Panc1 (cell line): ENCODE results near the gene PHF1.

Source experiments
- TF ChIP-seq, protein P1 (sequence below), 2 experiments: IDR thresholded peaks; 2 replicates each; pipeline ENCODE4 v1.6.1; 2011 to 2012; ENCODE audit warnings: low read depth in 2 of 2, control low read depth in 1 of 2, low read length in 1 of 2, mild to moderate bottlenecking in 1 of 2, moderate library complexity in 1 of 2; ENCODE audit not compliant: insufficient read depth in 1 of 2
- TF ChIP-seq, protein P2 (sequence below): fragments of 450-650 bp; IDR thresholded peaks from 2 replicates; pipeline ENCODE4 v1.5.1; 2017; ENCODE audit warnings: mild to moderate bottlenecking

- TF ChIP-seq, protein P1, sequence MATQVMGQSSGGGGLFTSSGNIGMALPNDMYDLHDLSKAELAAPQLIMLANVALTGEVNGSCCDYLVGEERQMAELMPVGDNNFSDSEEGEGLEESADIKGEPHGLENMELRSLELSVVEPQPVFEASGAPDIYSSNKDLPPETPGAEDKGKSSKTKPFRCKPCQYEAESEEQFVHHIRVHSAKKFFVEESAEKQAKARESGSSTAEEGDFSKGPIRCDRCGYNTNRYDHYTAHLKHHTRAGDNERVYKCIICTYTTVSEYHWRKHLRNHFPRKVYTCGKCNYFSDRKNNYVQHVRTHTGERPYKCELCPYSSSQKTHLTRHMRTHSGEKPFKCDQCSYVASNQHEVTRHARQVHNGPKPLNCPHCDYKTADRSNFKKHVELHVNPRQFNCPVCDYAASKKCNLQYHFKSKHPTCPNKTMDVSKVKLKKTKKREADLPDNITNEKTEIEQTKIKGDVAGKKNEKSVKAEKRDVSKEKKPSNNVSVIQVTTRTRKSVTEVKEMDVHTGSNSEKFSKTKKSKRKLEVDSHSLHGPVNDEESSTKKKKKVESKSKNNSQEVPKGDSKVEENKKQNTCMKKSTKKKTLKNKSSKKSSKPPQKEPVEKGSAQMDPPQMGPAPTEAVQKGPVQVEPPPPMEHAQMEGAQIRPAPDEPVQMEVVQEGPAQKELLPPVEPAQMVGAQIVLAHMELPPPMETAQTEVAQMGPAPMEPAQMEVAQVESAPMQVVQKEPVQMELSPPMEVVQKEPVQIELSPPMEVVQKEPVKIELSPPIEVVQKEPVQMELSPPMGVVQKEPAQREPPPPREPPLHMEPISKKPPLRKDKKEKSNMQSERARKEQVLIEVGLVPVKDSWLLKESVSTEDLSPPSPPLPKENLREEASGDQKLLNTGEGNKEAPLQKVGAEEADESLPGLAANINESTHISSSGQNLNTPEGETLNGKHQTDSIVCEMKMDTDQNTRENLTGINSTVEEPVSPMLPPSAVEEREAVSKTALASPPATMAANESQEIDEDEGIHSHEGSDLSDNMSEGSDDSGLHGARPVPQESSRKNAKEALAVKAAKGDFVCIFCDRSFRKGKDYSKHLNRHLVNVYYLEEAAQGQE (IDR thresholded peaks at IDR 0.05; ENCODE audit: insufficient read depth in 1 of 2, low read depth in 2 of 2, low read length in 1 of 2): no peak
- TF ChIP-seq, protein P2, sequence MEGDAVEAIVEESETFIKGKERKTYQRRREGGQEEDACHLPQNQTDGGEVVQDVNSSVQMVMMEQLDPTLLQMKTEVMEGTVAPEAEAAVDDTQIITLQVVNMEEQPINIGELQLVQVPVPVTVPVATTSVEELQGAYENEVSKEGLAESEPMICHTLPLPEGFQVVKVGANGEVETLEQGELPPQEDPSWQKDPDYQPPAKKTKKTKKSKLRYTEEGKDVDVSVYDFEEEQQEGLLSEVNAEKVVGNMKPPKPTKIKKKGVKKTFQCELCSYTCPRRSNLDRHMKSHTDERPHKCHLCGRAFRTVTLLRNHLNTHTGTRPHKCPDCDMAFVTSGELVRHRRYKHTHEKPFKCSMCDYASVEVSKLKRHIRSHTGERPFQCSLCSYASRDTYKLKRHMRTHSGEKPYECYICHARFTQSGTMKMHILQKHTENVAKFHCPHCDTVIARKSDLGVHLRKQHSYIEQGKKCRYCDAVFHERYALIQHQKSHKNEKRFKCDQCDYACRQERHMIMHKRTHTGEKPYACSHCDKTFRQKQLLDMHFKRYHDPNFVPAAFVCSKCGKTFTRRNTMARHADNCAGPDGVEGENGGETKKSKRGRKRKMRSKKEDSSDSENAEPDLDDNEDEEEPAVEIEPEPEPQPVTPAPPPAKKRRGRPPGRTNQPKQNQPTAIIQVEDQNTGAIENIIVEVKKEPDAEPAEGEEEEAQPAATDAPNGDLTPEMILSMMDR: no peak
Measured at GRCh38 chr6:33406126-33406525, 4.7 kb upstream of the PHF1 start.
